ENCODE measurements around the gene SLC6A3. TPM values are rescaled to one million over a fixed set of nuclear protein-coding genes. Genes with fewer than 3 reads are reported as not detected.
A peak's percentile ranks its signal among the peaks of the same experiment; 100 is the strongest.

The SLC6A3 gene
- total and polyA plus RNA-seq, 2 donors (not counting 1 experiment from before 2014, with no cell fraction given), result 0.01 to 0.15 TPM

GRCh38 chr5:1364211-1364610 lies 81.0 kb downstream of the SLC6A3 start:
- Histone ChIP-seq H3K79me2 (ENCODE audit: control insufficient read depth, insufficient read depth, low read length) (no peaks in the 10 kb centered on the region), H3K4me2 (replicated peaks; ENCODE audit: low read depth, low read length, poor library complexity, severe bottlenecking) (no peak overlapping the region), H3K27ac (ENCODE audit: low read length in 2 of 2) (no peak overlapping the region), H3K9me3 (ENCODE audit: control extremely low read depth in 1 of 3, control insufficient read depth in 2 of 3, insufficient read depth in 1 of 3, low read length in 2 of 3) (peaks cover 0 to 2% (median 0%) of the 10 kb centered on the region in 3 donors), H3K27me3 (replicated peaks in 1 of 4; ENCODE audit: control extremely low read depth in 1 of 4, control insufficient read depth in 3 of 4, insufficient read depth in 4 of 4, low read length in 3 of 4) (peaks cover 0 to 22% (median 7%) of the 10 kb centered on the region in 4 experiments), H3K4me3 (ENCODE audit: control extremely low read depth in 1 of 5, extremely low read depth in 1 of 5, insufficient read depth in 1 of 5, low read depth in 2 of 5, low read length in 4 of 5) (no peak overlapping the region), H3K9ac (ENCODE audit: low read length) (no peak overlapping the region), H3K4me1 (ENCODE audit: control insufficient read depth in 2 of 2, insufficient read depth in 2 of 2, low read length in 2 of 2) (peaks cover 28 to 42% of the 10 kb centered on the region in 2 donors), H2AFZ (ENCODE audit: insufficient read depth, low read depth, low read length, poor library complexity, severe bottlenecking) (no peak overlapping the region), H4K20me1 (ENCODE audit: control insufficient read depth, insufficient read depth, low read length, poor library complexity, severe bottlenecking) (no peaks in the 10 kb centered on the region), H3K36me3 (replicated peaks in 1 of 2; ENCODE audit: control extremely low read depth in 1 of 2, control insufficient read depth in 1 of 2, extremely low read depth in 1 of 2, insufficient read depth in 2 of 2, low read length in 1 of 2) (no peaks in the 10 kb centered on the region)
- H3K9me3 Mint-ChIP-seq (ENCODE audit: insufficient read depth), result no peaks in the 10 kb centered on the region
- H3K4me1 Mint-ChIP-seq, result peaks cover 36% of the 10 kb centered on the region
- intact Hi-C loops (cut with micrococcal nuclease), result no loop called here
- ATAC-seq (ENCODE audit: low read depth) (no peak), DNase-seq (no peak)
- peak overlapping the region; percentile 41 for H3K27ac Mint-ChIP-seq
- peaks cover 14% of the 10 kb centered on the region for H3K27me3 Mint-ChIP-seq
- no peak for TF ChIP-seq CTCF (IDR thresholded peaks at IDR 0.05)
- TF ChIP-seq EZH2 (IDR thresholded peaks at IDR 0.05; ENCODE audit: borderline replicate concordance, insufficient read depth, low read depth, low read length, poor library complexity, severe bottlenecking), result no peak
- WGBS (ENCODE audit: insufficient coverage), result 80% methylated on average over 7 of the region's 9 CpGs
- peak overlapping the region; percentile 7 for H3K4me3 Mint-ChIP-seq
- ChIA-PET POLR2A (no interaction called here), CTCF (interaction anchor here (1.5 kb wide), 1 partner anchor 16 kb away, joined by 4 read pairs; no protein-coding TSS in a partner anchor)

- peaks cover 0 to 25% (median 7%) of the 10 kb centered on the region in 4 experiments for H3K27me3 ChIP-seq (replicated peaks in 1 of 4; ENCODE audit: control extremely low read depth in 1 of 4, control insufficient read depth in 3 of 4, insufficient read depth in 4 of 4, low read length in 3 of 4)
- H3K4me3 Mint-ChIP-seq, result no peak overlapping the region
- H3K79me2 ChIP-seq (ENCODE audit: control insufficient read depth, insufficient read depth, low read length), result no peaks in the 10 kb centered on the region
- no peak for TF ChIP-seq EZH2 (IDR thresholded peaks at IDR 0.05; ENCODE audit: borderline replicate concordance, insufficient read depth, low read depth, low read length, poor library complexity, severe bottlenecking)
- no peak for TF ChIP-seq CTCF (IDR thresholded peaks at IDR 0.05)
- H3K9ac ChIP-seq (ENCODE audit: low read length), result no peak overlapping the region
- no peaks in the 10 kb centered on the region for H3K9me3 Mint-ChIP-seq (ENCODE audit: insufficient read depth)
- ChIA-PET POLR2A (no interaction called here), CTCF (interaction anchor here (1.5 kb wide), 1 partner anchor 17 kb away, joined by 4 read pairs; no protein-coding TSS in a partner anchor)
- DNase-seq (no peak), ATAC-seq (ENCODE audit: low read depth) (no peak)
- 91% methylated on average over 14 of the region's 16 CpGs for WGBS (ENCODE audit: insufficient coverage)
- H3K27ac Mint-ChIP-seq, result no peak overlapping the region
- peaks cover 36% of the 10 kb centered on the region for H3K4me1 Mint-ChIP-seq
- intact Hi-C loops (cut with micrococcal nuclease), result no loop called here
- no peaks in the 10 kb centered on the region for H4K20me1 ChIP-seq (ENCODE audit: control insufficient read depth, insufficient read depth, low read length, poor library complexity, severe bottlenecking)
- H3K4me1 ChIP-seq (ENCODE audit: control insufficient read depth in 2 of 2, insufficient read depth in 2 of 2, low read length in 2 of 2), result peaks cover 28 to 42% of the 10 kb centered on the region in 2 donors
- no peaks in the 10 kb centered on the region for H3K36me3 ChIP-seq (replicated peaks in 1 of 2; ENCODE audit: control extremely low read depth in 1 of 2, control insufficient read depth in 1 of 2, extremely low read depth in 1 of 2, insufficient read depth in 2 of 2, low read length in 1 of 2)
- H3K9me3 ChIP-seq (ENCODE audit: control extremely low read depth in 1 of 3, control insufficient read depth in 2 of 3, insufficient read depth in 1 of 3, low read length in 2 of 3), result peaks cover 0 to 5% (median 0%) of the 10 kb centered on the region in 3 donors
- H2AFZ ChIP-seq (ENCODE audit: insufficient read depth, low read depth, low read length, poor library complexity, severe bottlenecking), result no peak overlapping the region
- H3K4me2 ChIP-seq (replicated peaks; ENCODE audit: low read depth, low read length, poor library complexity, severe bottlenecking), result no peak overlapping the region
- H3K27me3 Mint-ChIP-seq, result peaks cover 14% of the 10 kb centered on the region
- no peak overlapping the region for H3K27ac ChIP-seq (ENCODE audit: low read length in 2 of 2)
- no peak overlapping the region for H3K4me3 ChIP-seq (ENCODE audit: control extremely low read depth in 1 of 5, extremely low read depth in 1 of 5, insufficient read depth in 1 of 5, low read depth in 2 of 5, low read length in 4 of 5)
Measured at GRCh38 chr5:1363581-1363980, 81.7 kb downstream of the SLC6A3 start.

Measured in B cell (primary cell).